K562 (cell line): ENCODE results near the gene CYP1B1. TPM values are rescaled to one million over a fixed set of nuclear protein-coding genes. Genes with fewer than 3 reads are reported as not detected.

Experiments
- ATAC-seq: fragments of 200-7000 bp; cut with Tn5 transposase; 3 replicates; pipeline ENCODE4 v1.9.1; 2020; ENCODE audit warnings: moderate library complexity
- BruUV-seq: library from RNA; stranded (reverse); fragments of 400-500 nt; replicated peaks from 2 replicates; lab custom pipeline; 2021; lab: Mats Ljungman, UMichigan
- CTCF ChIA-PET: fragments of 300-600 bp; formaldehyde crosslinking; extraction: SDS; loops from one replicate; lab custom pipeline; 2021; ENCODE audit warnings: low intra/inter-chr PET ratio; lab: Yijun Ruan, JAX
- POLR2A ChIA-PET: fragments of 300-600, 350-650 bp; sonication (Branson Sonifier 250); formaldehyde crosslinking; extraction: SDS; loops from one replicate; lab custom pipeline; 2021; ENCODE audit warnings: antibody characterized with exemption, inconsistent platforms; lab: Yijun Ruan, JAX
- DNase-seq, 4 experiments: peaks; one replicate each; pipeline versions ENCODE4 v3.0.0 to v3.0.0-alpha.2; 2011 to 2018; ENCODE audit warnings: low spot score in 3 of 4, mixed read lengths in 3 of 4; ENCODE audit errors: extremely low read depth in 1 of 4
- FAIRE-seq: peaks from 2 replicates; lab custom pipeline; 2011; peaks lifted over from hg19 to GRCh38; lab: Jason Lieb, UNC
- H2AFZ ChIP-seq: 2 replicates; pipeline ENCODE4 v1.6.0; 2011; ENCODE audit warnings: low read depth, low read length, control low read depth, inconsistent platforms
- H3K27ac ChIP-seq: fragments of 200-600 bp; 3 replicates; pipeline ENCODE4 v1.8.0; 2011; ENCODE audit warnings: low read depth, mild to moderate bottlenecking, control low read depth, inconsistent platforms, low read length, moderate library complexity, mixed read lengths; ENCODE audit errors: extremely low read depth
- H3K27me3 ChIP-seq, 2 experiments: fragments of 300-600 bp in 1 of 2; 2 replicates in 1 of 2; 3 replicates in 1 of 2; pipeline versions ENCODE4 v1.6.0 to v1.8.0; 2011; ENCODE audit warnings: inconsistent platforms in 2 of 2, low read length in 2 of 2, mild to moderate bottlenecking in 1 of 2, mixed read lengths in 1 of 2, moderate library complexity in 1 of 2; ENCODE audit not compliant: control insufficient read depth in 2 of 2, insufficient read depth in 2 of 2
- H3K36me3 ChIP-seq: fragments of 300-600 bp; 3 replicates; pipeline ENCODE4 v1.8.0; 2011; ENCODE audit warnings: mild to moderate bottlenecking, low read length, inconsistent platforms; ENCODE audit not compliant: control insufficient read depth, insufficient read depth
- H3K4me1 ChIP-seq, 2 experiments: fragments of 200-600 bp in 1 of 2; replicated peaks in 1 of 2; 2 replicates in 1 of 2; 3 replicates in 1 of 2; pipeline versions ENCODE4 v1.5.1 to v1.8.0; 2011; ENCODE audit warnings: inconsistent platforms in 2 of 2, low read length in 2 of 2, mild to moderate bottlenecking in 1 of 2, mixed read lengths in 1 of 2, moderate library complexity in 1 of 2; ENCODE audit not compliant: control insufficient read depth in 2 of 2, insufficient read depth in 2 of 2
- H3K4me2 ChIP-seq: 2 replicates; pipeline ENCODE4 v1.6.1; 2011; ENCODE audit warnings: low read length, control low read depth, inconsistent platforms, mixed read lengths; ENCODE audit not compliant: insufficient read depth
- H3K4me3 ChIP-seq: fragments of 200-600 bp; sonication (generic), shearing (Covaris generic); 2 replicates; pipeline ENCODE4 v1.5.1; 2016; ENCODE audit warnings: control low read depth, inconsistent platforms
- H3K79me2 ChIP-seq: fragments of 200-600 bp; 3 replicates; pipeline ENCODE4 v1.8.0; 2011; ENCODE audit warnings: low read length, inconsistent platforms; ENCODE audit not compliant: control insufficient read depth, insufficient read depth
- H3K9ac ChIP-seq, 2 experiments: 2 replicates each; pipeline versions ENCODE4 v1.6.0 to v1.6.1; 2011; ENCODE audit warnings: low read depth in 2 of 2, low read length in 2 of 2, control low read depth in 1 of 2, inconsistent platforms in 1 of 2, mild to moderate bottlenecking in 1 of 2, mixed read lengths in 1 of 2; ENCODE audit not compliant: insufficient read depth in 1 of 2
- H3K9me1 ChIP-seq: one replicate; pipeline ENCODE4 v1.6.0; 2011; ENCODE audit warnings: inconsistent platforms, mild to moderate bottlenecking, low read length, moderate library complexity; ENCODE audit not compliant: control insufficient read depth, insufficient read depth
- H3K9me3 ChIP-seq: replicated peaks from 2 replicates; pipeline ENCODE4 v1.5.1; 2011; ENCODE audit warnings: low read depth, low read length, inconsistent platforms; ENCODE audit not compliant: control insufficient read depth, insufficient read depth
- H4K20me1 ChIP-seq: replicated peaks from 2 replicates; pipeline ENCODE4 v1.6.1; 2011; ENCODE audit warnings: low read length, inconsistent platforms, mixed read lengths; ENCODE audit not compliant: control insufficient read depth, insufficient read depth
- HOXB6 ChIP-seq: fragments of 250-450 bp; sonication (Bioruptor Pico); IDR thresholded peaks from 2 replicates; pipeline ENCODE4 v1.5.1; 2022; ENCODE audit warnings: mild to moderate bottlenecking, borderline replicate concordance
- PRPF4 ChIP-seq: fragments of 200-400 bp; formaldehyde crosslinking; IDR thresholded peaks from one replicate; pipeline ENCODE4 v1.6.1; 2017; ENCODE audit warnings: low read length, low read depth, mild to moderate bottlenecking; ENCODE audit not compliant: insufficient read depth, poor library complexity, severe bottlenecking
- TCFL5 ChIP-seq: fragments of 250-450 bp; sonication (Bioruptor Pico); conservative IDR thresholded peaks from 2 replicates; pipeline ENCODE4 v1.6.1; 2021; ENCODE audit warnings: mild to moderate bottlenecking, moderate library complexity, matching md5 sums
- WGBS: fragments of 100-300 bp; shearing (Covaris generic); methylation state at CpG from one replicate; pipeline ENCODE4 v1.1.6; 2016; ENCODE audit warnings: low coverage, mixed read lengths; ENCODE audit not compliant: insufficient coverage; ENCODE audit errors: missing lambda C conversion rate; 5-methylcytosine and 5-hydroxymethylcytosine counted together
- in situ Hi-C: fragments of 300-500 bp; cut with MboI; formaldehyde crosslinking; loops from 4 replicates; pipeline ENCODE4 v1.15.0; 2018; ENCODE audit warnings: inconsistent platforms, mixed read lengths
- intact Hi-C: fragments of 100-400 bp; cut with micrococcal nuclease; formaldehyde crosslinking; loops from 2 replicates; pipeline ENCODE4 v1.14.2; 2022
- polyA plus RNA-seq, 8 experiments: library from polyadenylated mRNA; depleted of rRNA in 4 of 8; stranded (reverse) in 5 of 8; unstranded in 3 of 8; fragments of >200 nt; fragmentation: Nextera tagmentation in 2 of 8; fragmentation: Illumina TruSeq in 1 of 8; extraction: Ambion mirVana in 2 of 8; extraction: Trizol in 1 of 8; gene quantifications; 2 replicates each; pipeline versions ENCODE4 v1.2.1 to v1.2.3, GENCODE V29; 2011 to 2014; ENCODE audit warnings: inconsistent platforms in 1 of 8, missing spikeins in 1 of 8
- total RNA-seq, 7 experiments: library from RNA; depleted of rRNA in 6 of 7; stranded (reverse); fragments of >200 nt in 6 of 7; fragmentation: Illumina TruSeq in 2 of 7; extraction: Trizol in 2 of 7; gene quantifications; 2 replicates each; pipeline versions ENCODE4 v1.2.1 to v1.2.3, GENCODE V29; 2011 to 2021; ENCODE audit warnings: low replicate concordance in 1 of 7
- TF ChIP-seq, protein P1 (sequence below): fragments of 450-650 bp; IDR thresholded peaks from 2 replicates; pipeline ENCODE4 v1.6.1; 2016; ENCODE audit warnings: low read depth
- TF ChIP-seq, protein P2 (sequence below): fragments of 450-650 bp; IDR thresholded peaks from 2 replicates; pipeline ENCODE4 v1.6.1; 2016

The CYP1B1 gene
- total and polyA plus RNA-seq, 9 of the 15 experiments (the other 6 are each of a cell fraction or from before 2014, with no cell fraction given): 0.07 TPM; not detected in 8

DNA sequence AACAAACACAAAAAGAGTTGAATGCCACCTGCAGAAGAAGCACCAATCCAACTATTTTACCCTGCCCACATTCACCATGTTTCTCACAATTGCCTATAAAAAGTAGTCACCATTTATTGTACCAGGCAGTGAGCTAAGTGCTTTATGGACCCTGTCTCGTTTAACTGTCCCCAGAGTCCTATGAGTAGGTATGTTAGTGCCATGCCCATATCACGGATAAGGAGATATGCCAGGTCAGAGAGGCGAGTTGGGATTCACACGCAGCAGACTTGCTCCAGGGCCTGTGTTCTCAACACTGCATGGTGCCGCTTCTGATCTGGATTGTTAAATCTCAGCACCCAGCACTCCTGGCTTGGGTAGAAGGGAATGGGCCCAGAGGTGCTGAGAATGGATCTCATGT, 49.1 kb upstream of the CYP1B1 start (continued):
- TF ChIP-seq, protein P1, sequence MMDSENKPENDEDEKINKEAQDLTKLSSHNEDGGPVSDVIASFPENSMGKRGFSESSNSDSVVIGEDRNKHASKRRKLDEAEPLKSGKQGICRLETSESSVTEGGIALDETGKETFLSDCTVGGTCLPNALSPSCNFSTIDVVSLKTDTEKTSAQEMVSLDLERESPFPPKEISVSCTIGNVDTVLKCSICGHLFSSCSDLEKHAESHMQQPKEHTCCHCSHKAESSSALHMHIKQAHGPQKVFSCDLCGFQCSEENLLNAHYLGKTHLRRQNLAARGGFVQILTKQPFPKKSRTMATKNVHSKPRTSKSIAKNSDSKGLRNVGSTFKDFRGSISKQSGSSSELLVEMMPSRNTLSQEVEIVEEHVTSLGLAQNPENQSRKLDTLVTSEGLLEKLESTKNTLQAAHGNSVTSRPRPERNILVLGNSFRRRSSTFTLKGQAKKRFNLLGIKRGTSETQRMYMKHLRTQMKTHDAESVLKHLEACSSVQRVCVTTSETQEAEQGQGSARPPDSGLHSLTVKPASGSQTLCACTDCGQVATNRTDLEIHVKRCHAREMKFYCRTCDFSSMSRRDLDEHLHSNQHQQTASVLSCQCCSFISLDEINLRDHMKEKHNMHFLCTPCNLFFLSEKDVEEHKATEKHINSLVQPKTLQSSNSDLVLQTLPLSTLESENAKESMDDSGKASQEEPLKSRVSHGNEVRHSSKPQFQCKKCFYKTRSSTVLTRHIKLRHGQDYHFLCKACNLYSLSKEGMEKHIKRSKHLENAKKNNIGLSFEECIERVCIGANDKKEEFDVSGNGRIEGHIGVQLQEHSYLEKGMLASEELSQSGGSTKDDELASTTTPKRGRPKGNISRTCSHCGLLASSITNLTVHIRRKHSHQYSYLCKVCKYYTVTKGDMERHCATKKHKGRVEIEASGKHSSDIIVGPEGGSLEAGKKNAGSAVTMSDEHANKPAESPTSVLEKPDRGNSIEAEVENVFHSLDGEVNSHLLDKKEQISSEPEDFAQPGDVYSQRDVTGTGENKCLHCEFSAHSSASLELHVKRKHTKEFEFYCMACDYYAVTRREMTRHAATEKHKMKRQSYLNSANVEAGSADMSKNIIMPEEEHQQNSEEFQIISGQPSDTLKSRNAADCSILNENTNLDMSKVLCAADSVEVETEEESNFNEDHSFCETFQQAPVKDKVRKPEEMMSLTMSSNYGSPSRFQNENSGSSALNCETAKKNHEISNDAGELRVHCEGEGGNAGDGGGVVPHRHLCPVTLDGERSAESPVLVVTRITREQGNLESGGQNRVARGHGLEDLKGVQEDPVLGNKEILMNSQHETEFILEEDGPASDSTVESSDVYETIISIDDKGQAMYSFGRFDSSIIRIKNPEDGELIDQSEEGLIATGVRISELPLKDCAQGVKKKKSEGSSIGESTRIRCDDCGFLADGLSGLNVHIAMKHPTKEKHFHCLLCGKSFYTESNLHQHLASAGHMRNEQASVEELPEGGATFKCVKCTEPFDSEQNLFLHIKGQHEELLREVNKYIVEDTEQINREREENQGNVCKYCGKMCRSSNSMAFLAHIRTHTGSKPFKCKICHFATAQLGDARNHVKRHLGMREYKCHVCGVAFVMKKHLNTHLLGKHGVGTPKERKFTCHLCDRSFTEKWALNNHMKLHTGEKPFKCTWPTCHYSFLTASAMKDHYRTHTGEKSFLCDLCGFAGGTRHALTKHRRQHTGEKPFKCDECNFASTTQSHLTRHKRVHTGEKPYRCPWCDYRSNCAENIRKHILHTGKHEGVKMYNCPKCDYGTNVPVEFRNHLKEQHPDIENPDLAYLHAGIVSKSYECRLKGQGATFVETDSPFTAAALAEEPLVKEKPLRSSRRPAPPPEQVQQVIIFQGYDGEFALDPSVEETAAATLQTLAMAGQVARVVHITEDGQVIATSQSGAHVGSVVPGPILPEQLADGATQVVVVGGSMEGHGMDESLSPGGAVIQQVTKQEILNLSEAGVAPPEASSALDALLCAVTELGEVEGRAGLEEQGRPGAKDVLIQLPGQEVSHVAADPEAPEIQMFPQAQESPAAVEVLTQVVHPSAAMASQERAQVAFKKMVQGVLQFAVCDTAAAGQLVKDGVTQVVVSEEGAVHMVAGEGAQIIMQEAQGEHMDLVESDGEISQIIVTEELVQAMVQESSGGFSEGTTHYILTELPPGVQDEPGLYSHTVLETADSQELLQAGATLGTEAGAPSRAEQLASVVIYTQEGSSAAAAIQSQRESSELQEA: no peak
- TF ChIP-seq PRPF4: no peak

DNA sequence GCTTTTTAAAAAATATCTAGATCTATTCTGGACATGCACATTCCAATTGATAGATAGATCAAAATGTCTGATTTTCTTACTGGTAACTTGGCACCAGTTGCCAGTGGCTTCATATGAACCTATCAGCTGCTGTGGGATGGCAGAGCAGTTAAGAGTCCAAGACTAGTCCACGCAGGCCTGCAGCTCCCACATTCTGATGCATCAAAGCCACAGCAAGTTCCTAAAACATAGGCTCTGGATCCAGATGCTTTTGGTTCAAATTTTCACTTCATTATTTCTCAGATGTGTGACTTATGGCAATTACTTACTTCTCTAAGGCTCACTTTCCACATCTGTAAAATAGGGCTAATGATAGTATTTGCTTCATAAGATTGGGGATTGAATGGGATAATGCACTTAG, 48.0 kb upstream of the CYP1B1 start:
- 0% methylated on average over 1 of the region's 1 CpG for WGBS
- no peak overlapping the region for H2AFZ ChIP-seq
- H3K79me2 ChIP-seq: no peaks in the 10 kb centered on the region
- no peak for DNase-seq
- intact Hi-C loops: no loop called here
- no peak overlapping the region for H3K27ac ChIP-seq
- in situ Hi-C loops: no loop called here
- H3K9me1 ChIP-seq: no peaks in the 10 kb centered on the region
- no peaks in the 10 kb centered on the region for H4K20me1 ChIP-seq
- H3K4me3 ChIP-seq: no peak overlapping the region
- no peak overlapping the region for H3K9ac ChIP-seq
- ATAC-seq: no peak
- BruUV-seq: no TSS peak
- H3K36me3 ChIP-seq: no peaks in the 10 kb centered on the region
- TF ChIP-seq TCFL5 (CRISPR knock-in tag) (no peak), HOXB6 (CRISPR knock-in tag) (no peak)
- TF ChIP-seq, protein P2, sequence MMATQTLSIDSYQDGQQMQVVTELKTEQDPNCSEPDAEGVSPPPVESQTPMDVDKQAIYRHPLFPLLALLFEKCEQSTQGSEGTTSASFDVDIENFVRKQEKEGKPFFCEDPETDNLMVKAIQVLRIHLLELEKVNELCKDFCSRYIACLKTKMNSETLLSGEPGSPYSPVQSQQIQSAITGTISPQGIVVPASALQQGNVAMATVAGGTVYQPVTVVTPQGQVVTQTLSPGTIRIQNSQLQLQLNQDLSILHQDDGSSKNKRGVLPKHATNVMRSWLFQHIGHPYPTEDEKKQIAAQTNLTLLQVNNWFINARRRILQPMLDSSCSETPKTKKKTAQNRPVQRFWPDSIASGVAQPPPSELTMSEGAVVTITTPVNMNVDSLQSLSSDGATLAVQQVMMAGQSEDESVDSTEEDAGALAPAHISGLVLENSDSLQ: no peak
- no peak overlapping the region for H3K4me2 ChIP-seq
- POLR2A ChIA-PET: no interaction called here
- H3K9me3 ChIP-seq: no peaks in the 10 kb centered on the region; the same call in 1 of the 2 replicates
- H3K27me3 ChIP-seq: peaks cover 14 to 16% of the 10 kb centered on the region in 2 experiments; a peak in 4 of 5 replicates
- CTCF ChIA-PET: no interaction called here
- FAIRE-seq: no peak
- no peaks in the 10 kb centered on the region for H3K4me1 ChIP-seq
